ENCODE results near the gene TMPRSS6. TPM values are rescaled to one million over a fixed set of nuclear protein-coding genes. Genes with fewer than 3 reads are reported as not detected.

Gene TMPRSS6
- total and polyA plus RNA-seq, 2 experiments from 2014 or later, result 0.05 TPM; not detected in 1

DNA sequence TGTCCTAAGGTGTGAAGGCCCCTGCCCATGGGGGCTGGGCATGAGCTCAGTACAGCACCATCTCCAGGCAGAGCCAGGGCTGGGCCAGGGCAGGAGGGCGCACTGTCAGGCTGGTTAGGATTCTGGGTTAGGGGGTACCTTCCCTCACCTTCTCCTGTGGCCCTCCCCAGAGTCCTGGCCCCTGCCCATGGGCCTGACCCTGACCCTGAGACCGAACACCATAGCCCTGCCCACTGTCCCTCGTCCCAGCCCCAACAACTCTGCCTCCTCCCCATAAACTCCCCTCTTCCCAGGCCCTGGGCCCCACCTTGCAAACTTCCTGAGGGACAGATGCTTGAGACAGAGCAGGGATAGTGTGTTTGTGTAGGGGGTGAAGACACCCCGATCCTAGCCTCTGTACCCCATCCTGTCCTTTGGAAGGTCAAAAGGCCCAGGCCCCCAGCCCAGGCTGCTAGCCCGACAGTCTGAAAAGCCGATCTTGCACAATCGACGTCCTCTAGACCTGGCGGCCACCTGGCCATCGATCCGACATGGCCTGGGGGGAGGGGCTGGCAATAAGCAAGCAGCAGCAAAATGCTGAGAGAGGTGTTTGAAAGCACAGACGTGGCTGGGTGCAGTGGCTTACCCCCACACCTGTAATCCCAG lies 2.7 kb upstream of the TMPRSS6 start:
- Histone ChIP-seq H3K9ac (no peak overlapping the region), H3K79me2 (ENCODE audit: insufficient read depth) (no peaks in the 10 kb centered on the region), H3K4me3 (no peak overlapping the region), H3K36me3 (ENCODE audit: low read depth) (no peaks in the 10 kb centered on the region), H3K9me2 (ENCODE audit: insufficient read depth) (no peaks in the 10 kb centered on the region), H4K20me1 (ENCODE audit: insufficient read depth) (no peaks in the 10 kb centered on the region), H3K4me2 (ENCODE audit: unreplicated experiment) (no peak overlapping the region), H3K9me3 (ENCODE audit: low read depth) (no peaks in the 10 kb centered on the region), H2AFZ (no peak overlapping the region), H3K27me3 (replicated peaks; ENCODE audit: insufficient read depth) (peaks cover 48% of the 10 kb centered on the region), H3F3A (ENCODE audit: insufficient read depth) (no peaks in the 10 kb centered on the region), H3K27ac (no peak overlapping the region), H3K4me1 (ENCODE audit: insufficient read depth) (no peaks in the 10 kb centered on the region)
- no peak for TF ChIP-seq EZH2 (IDR thresholded peaks at IDR 0.05; ENCODE audit: insufficient read depth, poor library complexity, severe bottlenecking)
- no peak for TF ChIP-seq EZH2phosphoT487 (IDR thresholded peaks at IDR 0.05; ENCODE audit: insufficient read depth, low read depth)
- in situ Hi-C loops (cut with MboI), result no loop called here
- no peak for DNase-seq
- WGBS, 2 experiments (ENCODE audit: low coverage in 1 of 2, low lambda C conversion rate in 2 of 2, missing lambda C conversion rate in 2 of 2), result 19 to 20% methylated on average over 12 of the region's 12 CpGs

DNA sequence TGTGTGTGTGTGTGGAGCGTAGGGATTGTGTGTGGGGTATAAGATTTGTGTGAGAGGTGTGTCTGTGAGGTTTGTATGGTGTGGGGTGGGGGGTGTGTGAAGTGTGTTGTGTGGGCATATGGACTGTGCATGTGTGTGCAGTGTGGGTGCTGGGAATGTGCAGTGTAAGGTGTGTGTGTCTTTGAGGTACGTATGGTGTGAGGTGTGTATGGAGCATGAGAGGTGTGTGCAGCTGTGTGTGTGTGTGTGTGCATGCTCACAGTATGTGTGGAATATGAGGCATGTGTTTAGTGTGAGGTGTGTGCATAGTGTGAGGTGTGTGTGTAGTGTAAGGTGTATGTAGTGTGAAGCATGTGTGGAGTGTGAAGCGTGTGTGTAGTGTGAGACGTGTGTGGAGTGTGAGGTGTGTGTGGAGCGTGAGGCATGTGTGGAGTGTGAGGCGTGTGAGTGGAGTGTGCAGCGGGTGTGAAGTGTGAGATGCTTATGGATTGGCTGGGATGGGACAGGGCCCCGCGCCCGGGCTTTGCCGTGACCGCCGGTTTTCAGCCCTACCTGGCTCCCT lies 1.7 kb upstream of the TMPRSS6 start:
- no peaks in the 10 kb centered on the region for H3F3A ChIP-seq (ENCODE audit: insufficient read depth)
- no peaks in the 10 kb centered on the region for H3K4me1 ChIP-seq (ENCODE audit: insufficient read depth)
- H3K27ac ChIP-seq, result no peak overlapping the region
- WGBS, 2 experiments (ENCODE audit: low coverage in 1 of 2, low lambda C conversion rate in 2 of 2, missing lambda C conversion rate in 2 of 2), result 78 to 85% methylated on average over 13 of the region's 13 CpGs
- no peaks in the 10 kb centered on the region for H3K9me2 ChIP-seq (ENCODE audit: insufficient read depth)
- H3K79me2 ChIP-seq (ENCODE audit: insufficient read depth), result no peaks in the 10 kb centered on the region
- TF ChIP-seq EZH2 (IDR thresholded peaks at IDR 0.05; ENCODE audit: insufficient read depth, poor library complexity, severe bottlenecking) (no peak), EZH2phosphoT487 (IDR thresholded peaks at IDR 0.05; ENCODE audit: insufficient read depth, low read depth) (no peak)
- no peak overlapping the region for H3K4me2 ChIP-seq (ENCODE audit: unreplicated experiment)
- H3K4me3 ChIP-seq, result no peak overlapping the region
- no peak overlapping the region for H3K9ac ChIP-seq
- H3K27me3 ChIP-seq (replicated peaks; ENCODE audit: insufficient read depth), result peaks cover 38% of the 10 kb centered on the region
- no peak for DNase-seq
- H3K9me3 ChIP-seq (ENCODE audit: low read depth), result no peaks in the 10 kb centered on the region
- no peaks in the 10 kb centered on the region for H4K20me1 ChIP-seq (ENCODE audit: insufficient read depth)
- in situ Hi-C loops (cut with MboI), result no loop called here
- no peak overlapping the region for H2AFZ ChIP-seq
- no peaks in the 10 kb centered on the region for H3K36me3 ChIP-seq (ENCODE audit: low read depth)

DNA sequence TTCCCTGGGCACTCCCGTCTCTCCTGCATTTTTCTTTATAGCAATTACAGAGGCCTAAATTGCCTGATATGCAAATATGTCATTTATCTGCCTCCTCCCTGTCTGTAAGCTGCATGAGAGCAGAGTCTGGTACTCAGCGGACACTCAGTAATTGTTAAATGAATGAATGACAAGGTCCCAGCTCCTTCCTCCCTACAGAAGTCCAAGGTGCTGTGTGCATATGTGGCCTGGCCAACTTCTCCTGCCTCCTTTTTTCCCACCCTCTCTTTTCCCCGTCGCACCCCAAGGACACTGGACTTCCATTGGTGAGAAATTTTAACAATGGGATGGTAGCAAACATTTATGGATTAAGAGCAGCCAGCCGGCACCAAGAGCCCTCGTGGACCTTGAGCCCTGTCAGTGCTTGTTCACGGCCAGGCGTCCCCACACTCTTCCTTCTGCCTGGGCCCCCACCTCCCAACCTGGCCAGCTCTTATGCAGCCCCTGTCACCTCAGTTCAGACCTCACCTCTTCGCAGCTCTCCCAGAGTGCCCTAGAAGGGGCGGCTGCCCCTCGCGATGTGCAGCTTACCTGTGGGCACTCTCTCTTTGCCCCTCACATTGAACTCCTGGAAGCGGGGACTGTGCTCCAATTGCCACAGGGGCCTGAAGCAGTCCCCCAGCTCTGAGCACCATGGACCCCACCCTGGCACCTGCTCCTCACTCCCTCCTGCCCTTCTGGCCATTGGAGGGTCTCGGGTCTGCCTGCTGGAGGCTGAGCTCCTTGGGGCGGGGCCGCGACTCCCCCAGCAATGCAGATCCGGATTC lies 1.5 kb downstream of the TMPRSS6 start:
- no peak overlapping the region for H2AFZ ChIP-seq
- H3K36me3 ChIP-seq (ENCODE audit: low read depth), result no peaks in the 10 kb centered on the region
- 60 to 64% methylated on average over 18 of the region's 18 CpGs for WGBS, 2 experiments (ENCODE audit: low coverage in 1 of 2, low lambda C conversion rate in 2 of 2, missing lambda C conversion rate in 2 of 2)
- TF ChIP-seq EZH2phosphoT487 (IDR thresholded peaks at IDR 0.05; ENCODE audit: insufficient read depth, low read depth) (no peak), EZH2 (IDR thresholded peaks at IDR 0.05; ENCODE audit: insufficient read depth, poor library complexity, severe bottlenecking) (no peak)
- DNase-seq, result no peak
- H3K27ac ChIP-seq, result no peak overlapping the region
- in situ Hi-C loops (cut with MboI), result no loop called here
- H3K9me3 ChIP-seq (ENCODE audit: low read depth), result no peaks in the 10 kb centered on the region
- no peak overlapping the region for H3K4me3 ChIP-seq
- no peak overlapping the region for H3K9ac ChIP-seq
- H3K79me2 ChIP-seq (ENCODE audit: insufficient read depth), result no peaks in the 10 kb centered on the region
- H3K4me2 ChIP-seq (ENCODE audit: unreplicated experiment), result no peak overlapping the region
- no peaks in the 10 kb centered on the region for H3F3A ChIP-seq (ENCODE audit: insufficient read depth)
- H3K9me2 ChIP-seq (ENCODE audit: insufficient read depth), result no peaks in the 10 kb centered on the region
- H3K27me3 ChIP-seq (replicated peaks; ENCODE audit: insufficient read depth), result peaks cover 38% of the 10 kb centered on the region
- H3K4me1 ChIP-seq (ENCODE audit: insufficient read depth), result no peaks in the 10 kb centered on the region
- no peaks in the 10 kb centered on the region for H4K20me1 ChIP-seq (ENCODE audit: insufficient read depth)

DNA sequence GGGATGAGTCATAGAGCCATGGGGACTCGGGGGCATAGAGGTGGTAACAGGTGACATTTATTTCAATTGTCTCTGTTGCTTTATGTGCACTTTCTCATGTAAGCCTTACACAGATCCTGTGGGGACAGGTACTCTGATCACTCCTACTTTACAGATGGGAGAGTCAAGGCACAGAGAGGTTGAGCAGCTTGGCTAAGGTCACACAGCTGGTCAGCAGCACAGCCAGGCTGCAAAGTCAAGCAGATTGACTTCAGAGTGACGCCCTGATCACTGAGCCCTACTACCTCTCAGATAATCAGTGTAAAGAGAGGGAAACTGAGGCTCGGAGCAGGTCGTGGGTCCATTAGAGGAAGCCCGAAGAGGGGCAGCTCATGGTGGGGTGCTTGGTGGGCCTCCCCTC lies 3.5 kb downstream of the TMPRSS6 start:
- Histone ChIP-seq H3K9me3 (ENCODE audit: low read depth) (no peaks in the 10 kb centered on the region), H3K4me2 (ENCODE audit: unreplicated experiment) (no peak overlapping the region), H3K27ac (no peak overlapping the region), H3F3A (ENCODE audit: insufficient read depth) (no peaks in the 10 kb centered on the region), H3K27me3 (replicated peaks; ENCODE audit: insufficient read depth) (peaks cover 27% of the 10 kb centered on the region), H4K20me1 (ENCODE audit: insufficient read depth) (no peaks in the 10 kb centered on the region), H3K9me2 (ENCODE audit: insufficient read depth) (no peaks in the 10 kb centered on the region), H2AFZ (no peak overlapping the region), H3K36me3 (ENCODE audit: low read depth) (no peaks in the 10 kb centered on the region), H3K79me2 (ENCODE audit: insufficient read depth) (no peaks in the 10 kb centered on the region), H3K9ac (no peak overlapping the region), H3K4me1 (ENCODE audit: insufficient read depth) (no peaks in the 10 kb centered on the region), H3K4me3 (no peak overlapping the region)
- TF ChIP-seq EZH2phosphoT487 (IDR thresholded peaks at IDR 0.05; ENCODE audit: insufficient read depth, low read depth), result no peak
- TF ChIP-seq EZH2 (IDR thresholded peaks at IDR 0.05; ENCODE audit: insufficient read depth, poor library complexity, severe bottlenecking), result no peak
- in situ Hi-C loops (cut with MboI), result no loop called here
- DNase-seq, result no peak
- 42 to 55% methylated on average over 5 of the region's 5 CpGs for WGBS, 2 experiments (ENCODE audit: low coverage in 1 of 2, low lambda C conversion rate in 2 of 2, missing lambda C conversion rate in 2 of 2)
